ENCODE data around the gene KRTAP24-1. TPM values are rescaled to one million over a fixed set of nuclear protein-coding genes. Genes with fewer than 3 reads are reported as not detected.

KRTAP24-1 gene
- total and polyA plus RNA-seq, 4 donors, result not detected

DNA sequence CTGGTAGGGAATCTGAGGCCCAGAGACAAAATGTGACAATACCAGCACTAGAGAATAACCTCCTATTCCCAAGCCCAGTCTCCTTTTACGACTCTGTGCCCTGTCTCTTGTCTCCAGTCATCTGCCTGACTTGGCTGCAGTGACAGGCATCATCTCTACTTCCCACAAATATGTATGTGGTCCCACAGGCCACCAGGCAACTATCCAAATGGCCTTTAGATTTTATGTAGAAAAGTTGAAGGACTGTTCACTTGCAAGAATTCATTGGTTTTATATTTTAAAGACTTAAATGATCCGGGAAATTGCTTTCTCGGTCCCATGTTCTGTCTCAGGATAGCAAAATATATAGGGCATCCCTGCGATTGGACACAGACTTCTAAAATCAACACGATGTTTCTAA is 11.6 kb downstream of the KRTAP24-1 start:
- no peak for DNase-seq (ENCODE audit: low spot score)

GRCh38 chr21:30269803-30270530 is 12.8 kb downstream of the KRTAP24-1 start:
- H3K9me3 ChIP-seq (ENCODE audit: control insufficient read depth in 4 of 4, low read length in 3 of 4), result no peaks in the 10 kb centered on the region
- peaks cover 0 to 6% (median 0%) of the 10 kb centered on the region in 4 donors for H3K27me3 ChIP-seq (ENCODE audit: control insufficient read depth in 4 of 4, insufficient read depth in 4 of 4, low read length in 3 of 4)
- H3K36me3 ChIP-seq (ENCODE audit: control insufficient read depth in 4 of 4, insufficient read depth in 3 of 4, low read depth in 1 of 4, low read length in 3 of 4), result no peaks in the 10 kb centered on the region
- no peak overlapping the region for H3K27ac ChIP-seq (ENCODE audit: low read depth in 1 of 2, low read length in 2 of 2)
- DNase-seq (ENCODE audit: low spot score), result no peak
- 67% methylated on average over 3 of the region's 3 CpGs for WGBS
- TF ChIP-seq NR2F2 (IDR thresholded peaks at IDR 0.05) (no peak), GABPA (IDR thresholded peaks at IDR 0.05 in 1 of 2, conservative IDR thresholded peaks at IDR 0.05 in 1 of 2) (no peak), MAX (IDR thresholded peaks at IDR 0.05) (no peak), YY1 (IDR thresholded peaks at IDR 0.05) (no peak), EGR1 (IDR thresholded peaks at IDR 0.05; ENCODE audit: low read depth in 2 of 2) (no peak), RAD21 (IDR thresholded peaks at IDR 0.05) (no peak)
- no peaks in the 10 kb centered on the region for H3K4me1 ChIP-seq (ENCODE audit: control insufficient read depth in 4 of 4, insufficient read depth in 4 of 4, low read length in 3 of 4)
- H3K9ac ChIP-seq (ENCODE audit: low read depth in 1 of 2, low read length in 2 of 2), result no peak overlapping the region
- H3K4me3 ChIP-seq (ENCODE audit: low read depth in 1 of 3, low read length in 3 of 3), result no peak overlapping the region

More for the DNA sequence above, 11.6 kb downstream of the KRTAP24-1 start:
- Histone ChIP-seq H3K9me3 (ENCODE audit: control insufficient read depth in 4 of 4, low read length in 3 of 4) (no peaks in the 10 kb centered on the region), H3K27ac (ENCODE audit: low read depth in 1 of 2, low read length in 2 of 2) (no peak overlapping the region), H3K4me1 (ENCODE audit: control insufficient read depth in 4 of 4, insufficient read depth in 4 of 4, low read length in 3 of 4) (no peaks in the 10 kb centered on the region), H3K4me3 (ENCODE audit: low read depth in 1 of 3, low read length in 3 of 3) (no peak overlapping the region), H3K36me3 (ENCODE audit: control insufficient read depth in 4 of 4, insufficient read depth in 3 of 4, low read depth in 1 of 4, low read length in 3 of 4) (no peaks in the 10 kb centered on the region), H3K27me3 (ENCODE audit: control insufficient read depth in 4 of 4, insufficient read depth in 4 of 4, low read length in 3 of 4) (peaks cover 0 to 6% (median 0%) of the 10 kb centered on the region in 4 donors), H3K9ac (ENCODE audit: low read depth in 1 of 2, low read length in 2 of 2) (no peak overlapping the region)
- WGBS, result 66% methylated on average over 5 of the region's 5 CpGs
- TF ChIP-seq, protein P1, sequence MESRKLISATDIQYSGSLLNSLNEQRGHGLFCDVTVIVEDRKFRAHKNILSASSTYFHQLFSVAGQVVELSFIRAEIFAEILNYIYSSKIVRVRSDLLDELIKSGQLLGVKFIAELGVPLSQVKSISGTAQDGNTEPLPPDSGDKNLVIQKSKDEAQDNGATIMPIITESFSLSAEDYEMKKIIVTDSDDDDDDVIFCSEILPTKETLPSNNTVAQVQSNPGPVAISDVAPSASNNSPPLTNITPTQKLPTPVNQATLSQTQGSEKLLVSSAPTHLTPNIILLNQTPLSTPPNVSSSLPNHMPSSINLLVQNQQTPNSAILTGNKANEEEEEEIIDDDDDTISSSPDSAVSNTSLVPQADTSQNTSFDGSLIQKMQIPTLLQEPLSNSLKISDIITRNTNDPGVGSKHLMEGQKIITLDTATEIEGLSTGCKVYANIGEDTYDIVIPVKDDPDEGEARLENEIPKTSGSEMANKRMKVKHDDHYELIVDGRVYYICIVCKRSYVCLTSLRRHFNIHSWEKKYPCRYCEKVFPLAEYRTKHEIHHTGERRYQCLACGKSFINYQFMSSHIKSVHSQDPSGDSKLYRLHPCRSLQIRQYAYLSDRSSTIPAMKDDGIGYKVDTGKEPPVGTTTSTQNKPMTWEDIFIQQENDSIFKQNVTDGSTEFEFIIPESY (IDR thresholded peaks at IDR 0.05), result no peak
- no peak for TF ChIP-seq CTCF (IDR thresholded peaks at IDR 0.05; ENCODE audit: low read depth, low read length, missing input control)
- no peak for TF ChIP-seq HNF4G (IDR thresholded peaks at IDR 0.05)
- TF ChIP-seq FOXA1 (IDR thresholded peaks at IDR 0.05), result no peak
- no peak for TF ChIP-seq RAD21 (IDR thresholded peaks at IDR 0.05)
- TF ChIP-seq FOXA2 (IDR thresholded peaks at IDR 0.05), result no peak
- no peak for TF ChIP-seq RXRA (IDR thresholded peaks at IDR 0.05)

DNA sequence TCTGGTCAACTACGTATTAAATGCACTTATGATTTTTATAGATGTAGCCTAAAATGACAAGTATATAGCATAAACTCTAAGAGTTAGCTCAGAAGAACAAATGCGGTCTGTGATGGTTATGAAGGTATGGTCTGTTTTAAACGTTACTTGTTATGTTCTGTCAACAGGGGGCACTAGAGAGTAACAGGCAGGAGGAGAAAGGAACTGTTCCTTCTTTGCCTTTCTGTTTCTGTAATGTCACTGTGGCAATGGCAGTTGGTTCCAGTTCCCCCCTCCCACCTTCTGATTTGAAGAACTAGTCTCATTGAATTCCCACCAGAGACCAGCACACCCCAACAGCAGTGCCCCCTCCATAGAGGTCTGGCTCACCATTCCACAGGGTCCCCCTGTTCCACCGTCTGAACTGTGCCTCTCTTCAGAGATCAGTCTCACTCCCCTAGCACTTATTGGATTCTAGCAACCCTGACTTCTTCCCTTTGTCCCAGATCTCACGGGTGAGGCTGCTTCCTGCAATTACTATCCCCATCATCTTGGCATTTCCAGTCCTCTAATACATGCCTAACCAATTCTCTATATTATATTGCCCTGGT is 14.0 kb downstream of the KRTAP24-1 start:
- Histone ChIP-seq H3K9me3 (ENCODE audit: control insufficient read depth in 4 of 4, low read length in 3 of 4) (no peaks in the 10 kb centered on the region), H3K36me3 (ENCODE audit: control insufficient read depth in 4 of 4, insufficient read depth in 3 of 4, low read depth in 1 of 4, low read length in 3 of 4) (no peaks in the 10 kb centered on the region), H3K4me3 (ENCODE audit: low read depth in 1 of 3, low read length in 3 of 3) (no peak overlapping the region), H3K4me1 (ENCODE audit: control insufficient read depth in 4 of 4, insufficient read depth in 4 of 4, low read length in 3 of 4) (no peaks in the 10 kb centered on the region), H3K27ac (ENCODE audit: low read depth in 1 of 2, low read length in 2 of 2) (no peak overlapping the region), H3K9ac (ENCODE audit: low read depth in 1 of 2, low read length in 2 of 2) (no peak overlapping the region), H3K27me3 (ENCODE audit: control insufficient read depth in 4 of 4, insufficient read depth in 4 of 4, low read length in 3 of 4) (peaks cover 0 to 2% (median 0%) of the 10 kb centered on the region in 4 donors)
- 52% methylated on average over 5 of the region's 5 CpGs for WGBS
- no peak for DNase-seq (ENCODE audit: low spot score)
- TF ChIP-seq GABPA (IDR thresholded peaks at IDR 0.05 in 1 of 2, conservative IDR thresholded peaks at IDR 0.05 in 1 of 2), result no peak
- no peak for TF ChIP-seq SP1 (IDR thresholded peaks at IDR 0.05)
- no peak for TF ChIP-seq FOXA1 (IDR thresholded peaks at IDR 0.05)
- no peak for TF ChIP-seq YY1 (IDR thresholded peaks at IDR 0.05)
- TF ChIP-seq TAF1 (conservative IDR thresholded peaks at IDR 0.05), result no peak

Data from liver (tissue), 9 donors.